ENCODE data around the gene MEX3A.
"Not testable (repeated sequence)": the region's sequence is repeated elsewhere in the genome, so short reads cannot be mapped to it uniquely, and the experiment has no call there.

DNA sequence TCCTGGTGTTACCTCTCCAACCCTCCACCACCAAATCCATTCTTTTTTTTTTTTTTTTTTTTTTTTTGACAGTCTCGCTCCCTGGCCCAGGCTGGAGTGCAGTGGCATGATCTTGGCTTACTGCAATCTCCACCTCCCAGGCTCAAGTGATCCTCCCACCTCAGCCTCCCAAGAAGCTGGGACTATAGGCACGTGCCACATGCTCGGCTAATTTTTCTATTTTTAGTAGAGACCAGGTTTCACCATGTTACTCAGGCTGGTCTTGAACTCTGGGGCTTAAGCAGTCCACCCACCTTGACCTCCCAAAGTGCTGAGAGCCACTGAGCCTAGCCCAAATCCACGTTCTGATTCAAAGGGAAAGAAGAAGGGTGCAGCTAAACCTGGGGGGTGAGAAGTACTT is 38.7 kb upstream of the MEX3A start:
- TF ChIP-seq EP300 (IDR thresholded peaks at IDR 0.05); POLR2A (IDR thresholded peaks at IDR 0.05; ENCODE audit: low read length): not testable (repeated sequence)
- TF ChIP-seq, protein P1, sequence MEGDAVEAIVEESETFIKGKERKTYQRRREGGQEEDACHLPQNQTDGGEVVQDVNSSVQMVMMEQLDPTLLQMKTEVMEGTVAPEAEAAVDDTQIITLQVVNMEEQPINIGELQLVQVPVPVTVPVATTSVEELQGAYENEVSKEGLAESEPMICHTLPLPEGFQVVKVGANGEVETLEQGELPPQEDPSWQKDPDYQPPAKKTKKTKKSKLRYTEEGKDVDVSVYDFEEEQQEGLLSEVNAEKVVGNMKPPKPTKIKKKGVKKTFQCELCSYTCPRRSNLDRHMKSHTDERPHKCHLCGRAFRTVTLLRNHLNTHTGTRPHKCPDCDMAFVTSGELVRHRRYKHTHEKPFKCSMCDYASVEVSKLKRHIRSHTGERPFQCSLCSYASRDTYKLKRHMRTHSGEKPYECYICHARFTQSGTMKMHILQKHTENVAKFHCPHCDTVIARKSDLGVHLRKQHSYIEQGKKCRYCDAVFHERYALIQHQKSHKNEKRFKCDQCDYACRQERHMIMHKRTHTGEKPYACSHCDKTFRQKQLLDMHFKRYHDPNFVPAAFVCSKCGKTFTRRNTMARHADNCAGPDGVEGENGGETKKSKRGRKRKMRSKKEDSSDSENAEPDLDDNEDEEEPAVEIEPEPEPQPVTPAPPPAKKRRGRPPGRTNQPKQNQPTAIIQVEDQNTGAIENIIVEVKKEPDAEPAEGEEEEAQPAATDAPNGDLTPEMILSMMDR (IDR thresholded peaks at IDR 0.05) = not testable (repeated sequence)

All from A549 (cell line).